Fibroblast of pulmonary artery (primary cell): ENCODE data around the gene RALGPS1.

Experiments used
- DNase-seq: peaks from one replicate; pipeline ENCODE4 v3.0.0-alpha.2; 2010; ENCODE audit warnings: low read depth
- H3K4me3 ChIP-seq: replicated peaks from 2 replicates; pipeline ENCODE4 v1.5.1; 2011; ENCODE audit warnings: low read depth, mild to moderate bottlenecking, control low read depth, low read length, moderate library complexity
- TF ChIP-seq, protein P1 (sequence below): IDR thresholded peaks from 2 replicates; pipeline ENCODE4 v1.5.1; 2011; ENCODE audit warnings: mild to moderate bottlenecking, control low read depth, low read length, inconsistent platforms; ENCODE audit errors: missing control alignments

Gene RALGPS1

DNA sequence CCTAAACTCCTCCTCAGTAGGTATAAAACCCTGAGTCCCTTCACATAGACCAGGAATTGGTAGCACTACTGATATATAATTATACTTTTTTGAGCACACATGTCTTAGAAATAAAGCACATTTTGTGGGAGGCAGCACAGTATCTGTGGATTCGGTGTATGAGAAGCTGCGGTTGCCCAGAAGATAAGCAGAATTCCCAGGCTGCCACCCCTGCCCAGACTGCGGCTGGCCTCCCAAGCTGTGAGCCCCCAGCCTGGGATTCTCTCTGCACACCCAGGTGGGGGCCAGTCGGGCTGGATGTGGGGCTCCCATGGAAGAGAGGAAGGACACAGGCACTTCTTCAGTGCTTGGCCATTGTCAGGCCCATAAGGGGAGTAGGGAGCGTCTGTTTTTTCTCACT is 233.4 kb downstream of the RALGPS1 start:
- no peak overlapping the region for H3K4me3 ChIP-seq
- TF ChIP-seq, protein P1, sequence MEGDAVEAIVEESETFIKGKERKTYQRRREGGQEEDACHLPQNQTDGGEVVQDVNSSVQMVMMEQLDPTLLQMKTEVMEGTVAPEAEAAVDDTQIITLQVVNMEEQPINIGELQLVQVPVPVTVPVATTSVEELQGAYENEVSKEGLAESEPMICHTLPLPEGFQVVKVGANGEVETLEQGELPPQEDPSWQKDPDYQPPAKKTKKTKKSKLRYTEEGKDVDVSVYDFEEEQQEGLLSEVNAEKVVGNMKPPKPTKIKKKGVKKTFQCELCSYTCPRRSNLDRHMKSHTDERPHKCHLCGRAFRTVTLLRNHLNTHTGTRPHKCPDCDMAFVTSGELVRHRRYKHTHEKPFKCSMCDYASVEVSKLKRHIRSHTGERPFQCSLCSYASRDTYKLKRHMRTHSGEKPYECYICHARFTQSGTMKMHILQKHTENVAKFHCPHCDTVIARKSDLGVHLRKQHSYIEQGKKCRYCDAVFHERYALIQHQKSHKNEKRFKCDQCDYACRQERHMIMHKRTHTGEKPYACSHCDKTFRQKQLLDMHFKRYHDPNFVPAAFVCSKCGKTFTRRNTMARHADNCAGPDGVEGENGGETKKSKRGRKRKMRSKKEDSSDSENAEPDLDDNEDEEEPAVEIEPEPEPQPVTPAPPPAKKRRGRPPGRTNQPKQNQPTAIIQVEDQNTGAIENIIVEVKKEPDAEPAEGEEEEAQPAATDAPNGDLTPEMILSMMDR = no peak
- DNase-seq = no peak

DNA sequence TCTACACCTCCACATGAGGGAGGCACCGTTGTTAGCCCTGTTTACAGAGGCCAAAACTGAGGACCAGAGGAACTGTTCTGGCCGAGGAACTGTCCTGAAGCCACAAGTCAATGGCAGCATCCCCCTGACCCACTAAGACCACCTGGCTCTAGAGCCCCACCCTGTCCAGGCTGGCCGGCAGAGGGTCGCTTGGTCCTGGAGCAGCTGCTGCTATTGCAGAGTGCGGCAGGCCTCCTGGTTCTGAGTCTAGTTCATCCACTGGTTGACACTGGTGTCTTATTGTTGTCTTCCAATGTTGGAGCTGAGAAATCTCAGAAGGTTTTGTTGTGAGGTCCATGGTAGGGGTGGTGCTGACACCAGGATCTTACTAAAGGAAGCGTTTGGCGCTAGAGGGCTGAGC is 234.4 kb downstream of the RALGPS1 start:
- TF ChIP-seq, protein P1 = no peak
- DNase-seq = no peak
- H3K4me3 ChIP-seq = no peak overlapping the region

DNA sequence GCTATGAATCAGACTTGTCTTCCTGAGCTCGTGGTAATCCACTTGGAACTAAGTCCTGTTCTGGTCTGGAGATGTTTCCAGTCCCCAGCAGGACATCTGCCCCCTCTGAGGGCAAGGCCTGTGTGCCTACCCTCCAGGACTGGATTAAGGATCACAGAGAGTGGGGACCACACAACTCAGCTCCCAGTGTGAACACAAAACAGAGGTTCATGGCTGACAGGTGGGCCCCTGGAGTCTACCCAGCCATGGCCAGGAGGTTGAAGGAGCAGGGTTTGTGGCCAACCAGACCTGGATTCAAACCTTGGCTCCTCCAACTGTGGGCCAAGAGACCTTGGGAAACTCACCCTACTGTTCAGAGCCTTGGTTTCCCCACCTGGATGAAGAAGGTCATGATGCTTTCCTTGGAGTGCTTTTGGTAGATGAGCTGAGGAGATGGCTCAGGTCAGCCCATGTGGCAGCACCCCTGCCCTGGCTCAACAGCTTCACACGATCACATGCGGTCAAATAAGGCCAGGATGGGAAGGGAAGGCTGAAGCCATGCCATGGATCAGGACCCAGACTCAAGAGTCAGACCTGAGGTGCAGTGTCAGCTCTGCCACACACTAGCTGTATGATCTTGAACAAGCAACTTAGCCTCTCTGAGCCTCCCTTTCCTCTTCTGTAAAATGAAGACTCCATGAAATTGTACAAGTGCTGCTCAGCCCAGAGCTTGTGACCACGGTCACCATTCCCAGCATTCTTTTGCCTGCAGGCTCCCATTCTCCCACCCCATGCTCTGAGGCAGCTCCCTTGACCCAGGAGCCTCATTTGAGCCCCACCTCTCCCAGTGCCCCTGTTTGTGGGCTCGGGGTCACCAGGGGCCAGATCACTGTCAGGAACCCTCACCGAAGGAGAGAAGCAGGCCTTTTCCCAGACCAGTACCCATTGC is 235.1 kb downstream of the RALGPS1 start:
- DNase-seq = no peak
- TF ChIP-seq, protein P1 = no peak
- no peak overlapping the region for H3K4me3 ChIP-seq

DNA sequence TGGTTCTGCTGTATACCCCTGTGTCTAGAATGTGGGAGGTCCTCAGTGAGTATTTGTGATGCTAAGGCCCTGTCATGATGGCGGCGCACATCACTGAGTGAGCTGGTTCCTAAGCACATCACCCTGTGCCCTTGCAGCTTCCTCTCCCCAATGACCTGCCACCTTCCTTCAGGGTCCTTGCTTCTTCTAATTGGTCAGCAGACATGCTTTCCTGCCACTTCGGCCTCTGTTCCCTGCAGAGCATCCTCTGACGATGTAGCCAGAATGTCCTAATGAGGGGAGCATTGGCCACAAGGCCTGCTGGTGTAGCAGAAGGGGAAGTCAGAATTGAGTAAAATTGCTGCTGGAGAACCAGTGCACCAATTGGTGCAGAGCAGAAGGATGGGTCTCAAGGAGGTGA is 238.9 kb downstream of the RALGPS1 start:
- DNase-seq = no peak
- H3K4me3 ChIP-seq = no peak overlapping the region
- TF ChIP-seq, protein P1 = no peak

DNA sequence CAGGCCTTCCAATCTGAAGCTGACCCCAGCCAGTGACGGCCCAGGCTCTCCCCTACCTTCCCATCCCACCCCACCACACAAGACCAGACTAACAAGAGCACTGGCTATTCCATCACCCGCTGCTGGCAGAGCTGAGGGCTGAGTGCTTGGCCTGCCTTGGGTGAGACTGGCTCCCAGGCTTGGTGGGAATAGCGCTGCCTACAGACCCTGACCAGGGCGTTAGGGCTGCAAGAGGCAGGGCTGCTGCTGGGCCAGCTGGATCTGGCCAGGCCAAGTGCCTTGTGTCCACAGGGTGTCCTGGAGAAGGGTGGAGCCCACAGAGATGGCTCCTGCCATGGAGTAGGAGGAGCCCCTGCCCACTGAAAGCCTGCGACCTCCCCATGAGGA is 239.4 kb downstream of the RALGPS1 start:
- TF ChIP-seq, protein P1 = no peak
- no peak for DNase-seq
- no peak overlapping the region for H3K4me3 ChIP-seq

DNA sequence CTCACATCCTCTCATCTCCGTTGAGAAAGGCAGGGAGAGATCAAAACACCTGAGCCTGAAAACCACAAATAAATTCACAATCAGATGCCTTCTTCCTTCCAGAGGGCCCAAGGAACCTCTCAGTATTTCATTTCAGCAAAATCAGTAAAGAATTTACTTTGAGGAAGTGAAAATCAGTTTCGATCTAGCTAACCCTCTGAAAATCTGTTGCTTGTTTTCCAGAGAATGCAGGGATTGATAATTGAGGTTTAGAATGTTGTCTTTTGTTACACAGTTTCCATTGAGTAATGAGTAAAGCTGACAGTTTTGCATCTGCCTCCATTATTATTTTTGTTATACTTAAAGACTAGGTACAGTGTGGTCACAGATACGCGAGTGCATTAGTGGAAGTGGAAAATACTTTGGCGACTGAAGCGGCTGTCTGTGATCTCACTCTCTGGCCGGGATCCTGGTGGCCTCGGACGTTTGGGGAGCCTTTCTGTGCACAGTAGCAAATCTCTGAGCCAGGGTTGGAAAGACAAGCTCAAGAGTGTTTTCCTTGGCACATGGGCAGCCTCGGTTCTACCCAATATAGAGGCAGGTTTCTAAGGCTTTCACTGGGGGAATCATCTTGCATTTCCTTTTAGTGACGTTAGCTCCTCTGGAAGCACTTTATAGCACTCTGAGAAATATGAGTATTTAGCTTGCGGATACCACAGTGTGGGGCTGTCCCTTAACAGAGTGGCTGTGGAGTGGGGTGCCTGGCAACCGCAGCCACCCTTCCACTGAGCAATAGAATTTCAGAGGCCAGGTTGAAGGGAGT is 240.0 kb downstream of the RALGPS1 start:
- TF ChIP-seq, protein P1 = no peak
- H3K4me3 ChIP-seq = no peak overlapping the region
- peak; percentile 79 for DNase-seq
